Measurements from ENCODE around the gene LZTFL1. TPM values are rescaled to one million over a fixed set of nuclear protein-coding genes. Genes with fewer than 3 reads are reported as not detected.

Gene LZTFL1
- total RNA-seq, 4 donors from 2014 or later, result 14.7 to 20.1 (median 16.1) TPM

GRCh38 chr3:45884368-45885201, 42.7 kb upstream of the LZTFL1 start:
- ATAC-seq (ENCODE audit: low FRiP score), result no peak
- DNase-seq (ENCODE audit: low spot score), result no peak

GRCh38 chr3:45881078-45882022, 39.4 kb upstream of the LZTFL1 start:
- DNase-seq (ENCODE audit: low spot score) (no peak), ATAC-seq (ENCODE audit: low FRiP score) (no peak)
- no peak for TF ChIP-seq CTCF (IDR thresholded peaks at IDR 0.05)

More at GRCh38 chr3:45884368-45885201, 42.7 kb upstream of the LZTFL1 start:
- TF ChIP-seq CTCF (IDR thresholded peaks at IDR 0.05), result no peak

- no peak for DNase-seq (ENCODE audit: low spot score)
- ATAC-seq (ENCODE audit: low FRiP score), result no peak
- TF ChIP-seq CTCF (IDR thresholded peaks at IDR 0.05), result no peak
These were observed 38.8 kb upstream of the LZTFL1 start for GRCh38 chr3:45880725-45881077.

- TF ChIP-seq CTCF (IDR thresholded peaks at IDR 0.05), result no peak
- ATAC-seq (ENCODE audit: low FRiP score), result no peak
These were observed 36.2 kb upstream of the LZTFL1 start for GRCh38 chr3:45878124-45878523.

GRCh38 chr3:45874677-45875346, 32.9 kb upstream of the LZTFL1 start:
- ATAC-seq (ENCODE audit: low FRiP score) (no peak), DNase-seq (ENCODE audit: low spot score) (no peak)
- TF ChIP-seq CTCF (IDR thresholded peaks at IDR 0.05), result no peak

More at GRCh38 chr3:45878124-45878523, 36.2 kb upstream of the LZTFL1 start:
- DNase-seq (ENCODE audit: low spot score), result no peak

- ATAC-seq (ENCODE audit: low FRiP score) (no peak), DNase-seq (ENCODE audit: low spot score) (no peak)
- no peak for TF ChIP-seq CTCF (IDR thresholded peaks at IDR 0.05)
These were observed 31.7 kb upstream of the LZTFL1 start for GRCh38 chr3:45873638-45874037.
